AG10803 (cell line): ENCODE data around the gene PCDHA6.
"Not testable (repeated sequence)": the region's sequence is repeated elsewhere in the genome, so short reads cannot be mapped to it uniquely, and the experiment has no call there.

Experiments used
- DNase-seq: peaks from one replicate; pipeline ENCODE4 v3.0.0; 2010; ENCODE audit warnings: low read depth
- H3K4me3 ChIP-seq: 2 replicates; pipeline ENCODE4 v1.5.1; 2011; ENCODE audit warnings: mild to moderate bottlenecking, low read length, control low read depth
- TF ChIP-seq, protein P1 (sequence below): conservative IDR thresholded peaks from 2 replicates; pipeline ENCODE4 v1.5.1; 2011; ENCODE audit warnings: mild to moderate bottlenecking, low read length, control low read depth, inconsistent platforms

PCDHA6 gene

GRCh38 chr5:140808889-140809291 is 18.9 kb upstream of the PCDHA6 start:
- no peak overlapping the region for H3K4me3 ChIP-seq
- DNase-seq: no peak
- TF ChIP-seq, protein P1, sequence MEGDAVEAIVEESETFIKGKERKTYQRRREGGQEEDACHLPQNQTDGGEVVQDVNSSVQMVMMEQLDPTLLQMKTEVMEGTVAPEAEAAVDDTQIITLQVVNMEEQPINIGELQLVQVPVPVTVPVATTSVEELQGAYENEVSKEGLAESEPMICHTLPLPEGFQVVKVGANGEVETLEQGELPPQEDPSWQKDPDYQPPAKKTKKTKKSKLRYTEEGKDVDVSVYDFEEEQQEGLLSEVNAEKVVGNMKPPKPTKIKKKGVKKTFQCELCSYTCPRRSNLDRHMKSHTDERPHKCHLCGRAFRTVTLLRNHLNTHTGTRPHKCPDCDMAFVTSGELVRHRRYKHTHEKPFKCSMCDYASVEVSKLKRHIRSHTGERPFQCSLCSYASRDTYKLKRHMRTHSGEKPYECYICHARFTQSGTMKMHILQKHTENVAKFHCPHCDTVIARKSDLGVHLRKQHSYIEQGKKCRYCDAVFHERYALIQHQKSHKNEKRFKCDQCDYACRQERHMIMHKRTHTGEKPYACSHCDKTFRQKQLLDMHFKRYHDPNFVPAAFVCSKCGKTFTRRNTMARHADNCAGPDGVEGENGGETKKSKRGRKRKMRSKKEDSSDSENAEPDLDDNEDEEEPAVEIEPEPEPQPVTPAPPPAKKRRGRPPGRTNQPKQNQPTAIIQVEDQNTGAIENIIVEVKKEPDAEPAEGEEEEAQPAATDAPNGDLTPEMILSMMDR: no peak

DNA sequence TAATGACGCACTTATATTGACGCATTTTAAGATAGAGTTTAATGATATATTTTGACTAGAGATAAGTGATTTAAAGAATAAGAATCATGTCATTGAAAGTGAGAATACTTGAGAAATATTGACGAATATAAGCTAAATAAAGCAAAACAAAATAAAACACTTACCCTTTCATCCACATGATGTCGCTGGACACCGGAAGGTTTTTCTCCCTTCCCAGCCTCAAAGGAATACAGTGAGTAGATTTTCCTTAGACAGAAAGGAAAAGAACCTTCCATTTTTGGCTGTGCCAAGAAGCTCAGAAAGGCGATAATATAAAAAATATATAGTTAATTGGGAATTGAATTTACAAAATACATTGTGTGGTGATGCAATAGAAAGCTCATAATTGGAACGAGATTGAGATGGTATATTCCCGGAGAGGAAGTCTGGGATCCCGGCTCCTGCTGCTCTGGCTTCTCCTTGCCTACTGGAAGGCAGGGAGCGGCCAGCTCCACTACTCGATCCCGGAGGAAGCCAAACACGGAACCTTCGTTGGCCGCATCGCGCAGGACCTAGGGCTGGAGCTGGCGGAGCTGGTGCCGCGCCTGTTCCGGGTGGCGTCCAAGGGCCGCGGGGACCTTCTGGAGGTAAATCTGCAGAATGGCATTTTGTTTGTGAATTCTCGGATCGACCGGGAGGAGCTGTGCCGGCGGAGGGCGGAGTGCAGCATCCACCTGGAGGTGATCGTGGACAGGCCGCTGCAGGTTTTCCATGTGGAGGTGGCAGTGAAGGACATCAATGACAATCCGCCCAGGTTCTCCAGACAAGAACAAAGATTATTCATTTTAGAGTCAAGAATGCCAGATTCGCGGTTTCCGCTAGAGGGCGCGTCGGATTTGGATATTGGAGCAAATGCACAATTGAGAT is 6.1 kb upstream of the PCDHA6 start, which contains the start of gene PCDHA5:
Gene PCDHA5 (plus strand): TSS at position 239 of the 906 bp plus-strand sequence.
- TF ChIP-seq, protein P1: peak; percentile 45
- peak; percentile 4 for DNase-seq
- no peak within 1 kb of the TSS for H3K4me3 ChIP-seq

DNA sequence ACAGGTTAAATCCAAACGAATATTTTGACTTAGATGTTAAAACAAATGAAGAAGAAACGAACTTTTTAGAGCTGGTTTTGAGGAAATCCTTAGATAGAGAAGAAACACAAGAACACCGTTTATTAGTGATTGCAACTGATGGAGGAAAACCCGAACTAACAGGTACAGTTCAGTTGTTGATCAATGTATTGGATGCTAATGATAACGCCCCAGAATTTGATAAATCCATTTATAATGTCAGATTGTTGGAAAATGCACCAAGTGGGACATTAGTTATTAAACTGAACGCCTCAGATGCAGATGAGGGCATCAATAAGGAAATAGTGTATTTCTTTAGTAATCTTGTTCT is 5.5 kb upstream of the PCDHA6 start:
- DNase-seq: no peak
- H3K4me3 ChIP-seq: no peak overlapping the region
- TF ChIP-seq, protein P1: no peak

GRCh38 chr5:140822969-140823368 is 4.8 kb upstream of the PCDHA6 start:
- DNase-seq, H3K4me3 ChIP-seq: not testable (repeated sequence)

GRCh38 chr5:140823475-140823874 is 4.3 kb upstream of the PCDHA6 start:
- TF ChIP-seq, protein P1: no peak
- DNase-seq: no peak
- H3K4me3 ChIP-seq: no peak overlapping the region

DNA sequence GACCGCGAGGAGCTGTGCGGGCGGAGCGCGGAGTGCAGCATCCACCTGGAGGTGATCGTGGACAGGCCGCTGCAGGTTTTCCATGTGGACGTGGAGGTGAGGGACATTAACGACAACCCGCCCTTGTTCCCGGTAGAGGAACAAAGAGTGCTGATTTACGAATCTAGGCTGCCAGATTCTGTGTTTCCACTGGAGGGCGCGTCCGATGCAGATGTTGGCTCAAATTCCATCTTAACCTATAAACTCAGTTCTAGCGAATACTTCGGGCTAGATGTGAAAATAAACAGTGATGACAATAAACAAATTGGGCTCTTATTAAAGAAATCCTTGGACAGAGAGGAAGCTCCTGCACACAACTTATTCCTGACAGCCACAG is 590 bp downstream of the PCDHA6 start:
- DNase-seq: no peak
- TF ChIP-seq, protein P1: no peak
- no peak overlapping the region for H3K4me3 ChIP-seq

DNA sequence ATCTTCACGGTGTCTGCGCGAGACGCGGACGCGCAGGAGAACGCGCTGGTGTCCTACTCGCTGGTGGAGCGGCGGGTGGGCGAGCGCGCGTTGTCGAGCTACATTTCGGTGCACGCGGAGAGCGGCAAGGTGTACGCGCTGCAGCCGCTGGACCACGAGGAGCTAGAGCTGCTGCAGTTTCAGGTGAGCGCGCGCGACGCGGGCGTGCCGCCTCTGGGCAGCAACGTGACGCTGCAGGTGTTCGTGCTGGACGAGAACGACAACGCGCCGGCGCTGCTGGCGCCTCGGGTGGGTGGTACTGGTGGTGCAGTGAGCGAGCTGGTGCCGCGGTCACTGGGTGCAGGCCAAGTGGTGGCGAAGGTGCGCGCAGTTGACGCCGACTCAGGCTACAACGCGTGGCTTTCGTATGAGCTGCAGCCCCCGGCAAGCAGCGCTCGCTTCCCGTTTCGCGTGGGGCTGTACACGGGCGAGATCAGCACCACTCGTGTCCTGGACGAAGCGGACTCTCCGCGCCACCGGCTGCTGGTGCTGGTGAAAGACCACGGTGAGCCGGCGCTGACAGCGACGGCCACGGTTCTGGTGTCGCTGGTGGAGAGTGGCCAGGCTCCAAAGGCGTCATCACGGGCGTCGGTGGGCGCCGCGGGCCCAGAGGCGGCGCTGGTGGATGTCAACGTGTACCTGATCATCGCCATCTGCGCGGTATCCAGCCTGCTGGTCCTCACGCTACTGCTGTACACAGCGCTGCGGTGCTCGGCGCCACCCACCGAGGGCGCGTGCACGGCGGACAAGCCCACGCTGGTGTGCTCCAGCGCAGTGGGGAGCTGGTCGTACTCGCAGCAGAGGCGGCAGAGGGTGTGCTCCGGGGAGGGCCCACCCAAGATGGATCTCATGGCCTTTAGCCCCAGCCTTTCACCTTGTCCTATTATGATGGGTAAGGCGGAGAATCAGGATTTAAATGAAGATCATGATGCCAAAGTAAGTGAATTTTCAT is 2.0 kb downstream of the PCDHA6 start:
- DNase-seq, H3K4me3 ChIP-seq: not testable (repeated sequence)
